Vagina (tissue), 2 donors: ENCODE results near the gene LRCH1. TPM values are rescaled to one million over a fixed set of nuclear protein-coding genes. Genes with fewer than 3 reads are reported as not detected.

Source experiments
- DNase-seq, 2 donors: peaks; one replicate each; pipeline ENCODE4 v3.0.0-alpha.2; 2017; ENCODE audit errors: extremely low spot score in 2 of 2
- H3K27ac ChIP-seq: fragments of 200-600 bp; sonication (generic); one replicate; pipeline ENCODE4 v1.5.1; 2019
- H3K27me3 ChIP-seq: fragments of 200-600 bp; sonication (generic); one replicate; pipeline ENCODE4 v1.5.1; 2019
- H3K36me3 ChIP-seq, 2 donors: fragments of 200-600 bp; sonication (generic); one replicate each; pipeline ENCODE4 v1.5.1; 2017 to 2019
- H3K4me1 ChIP-seq: fragments of 200-600 bp; sonication (generic); one replicate; pipeline ENCODE4 v1.5.1; 2019
- H3K4me3 ChIP-seq, 2 donors: fragments of 200-600 bp; sonication (generic); 1 replicate in 1 of 2; 2 replicates in 1 of 2; pipeline ENCODE4 v1.5.1; 2016 to 2019
- H3K9me3 ChIP-seq: fragments of 200-600 bp; sonication (generic); one replicate; pipeline ENCODE4 v1.5.1; 2019
- POLR2A ChIP-seq, 2 donors: fragments of 450-650 bp; IDR thresholded peaks; one replicate each; pipeline ENCODE4 v1.6.1; 2017; ENCODE audit warnings: antibody characterized with exemption in 2 of 2, mild to moderate bottlenecking in 2 of 2, moderate library complexity in 2 of 2
- POLR2AphosphoS5 ChIP-seq, 2 donors: sonication (generic); formaldehyde crosslinking; IDR thresholded peaks; one replicate each; pipeline ENCODE4 v1.9.0; 2017; ENCODE audit warnings: antibody characterized with exemption in 2 of 2, mild to moderate bottlenecking in 2 of 2, low read depth in 1 of 2; ENCODE audit not compliant: insufficient read depth in 1 of 2
- intact Hi-C: fragments of 100-400 bp; cut with DNase I; formaldehyde crosslinking; loops from one replicate; pipeline ENCODE4 v1.15.1; 2023
- total RNA-seq: library from RNA; depleted of rRNA; stranded (reverse); fragments of >200 nt; gene quantifications from one replicate; pipeline ENCODE4 v1.2.3, GENCODE V29; 2016
- TF ChIP-seq, protein P1 (sequence below), 3 experiments: fragments of 450-650 bp in 2 of 3; fragments of 200-600 bp in 1 of 3; sonication (generic) in 1 of 3; IDR thresholded peaks; one replicate each; pipeline ENCODE4 v1.5.1; 2017 to 2019; ENCODE audit warnings: antibody characterized with exemption in 3 of 3, mild to moderate bottlenecking in 2 of 3, moderate library complexity in 2 of 3

LRCH1 gene, protein sequence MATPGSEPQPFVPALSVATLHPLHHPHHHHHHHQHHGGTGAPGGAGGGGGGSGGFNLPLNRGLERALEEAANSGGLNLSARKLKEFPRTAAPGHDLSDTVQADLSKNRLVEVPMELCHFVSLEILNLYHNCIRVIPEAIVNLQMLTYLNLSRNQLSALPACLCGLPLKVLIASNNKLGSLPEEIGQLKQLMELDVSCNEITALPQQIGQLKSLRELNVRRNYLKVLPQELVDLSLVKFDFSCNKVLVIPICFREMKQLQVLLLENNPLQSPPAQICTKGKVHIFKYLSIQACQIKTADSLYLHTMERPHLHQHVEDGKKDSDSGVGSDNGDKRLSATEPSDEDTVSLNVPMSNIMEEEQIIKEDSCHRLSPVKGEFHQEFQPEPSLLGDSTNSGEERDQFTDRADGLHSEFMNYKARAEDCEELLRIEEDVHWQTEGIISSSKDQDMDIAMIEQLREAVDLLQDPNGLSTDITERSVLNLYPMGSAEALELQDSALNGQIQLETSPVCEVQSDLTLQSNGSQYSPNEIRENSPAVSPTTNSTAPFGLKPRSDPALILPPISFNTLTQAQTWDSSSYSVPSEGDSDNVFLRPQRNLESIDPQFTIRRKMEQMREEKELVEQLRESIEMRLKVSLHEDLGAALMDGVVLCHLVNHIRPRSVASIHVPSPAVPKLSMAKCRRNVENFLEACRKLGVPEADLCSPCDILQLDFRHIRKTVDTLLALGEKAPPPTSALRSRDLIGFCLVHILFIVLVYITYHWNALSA
- 21.4 TPM for total RNA-seq

- H3K36me3 ChIP-seq: no peaks in the 10 kb centered on the region
- H3K27me3 ChIP-seq: no peaks in the 10 kb centered on the region
- TF ChIP-seq POLR2AphosphoS5 (IDR thresholded peaks at IDR 0.05; ENCODE audit: insufficient read depth in 1 of 2, low read depth in 1 of 2): peak in 1 of 2 donors; percentile 67
- TF ChIP-seq POLR2A (IDR thresholded peaks at IDR 0.05): peak in 1 of 2 donors; percentile 27
- TF ChIP-seq, protein P1, sequence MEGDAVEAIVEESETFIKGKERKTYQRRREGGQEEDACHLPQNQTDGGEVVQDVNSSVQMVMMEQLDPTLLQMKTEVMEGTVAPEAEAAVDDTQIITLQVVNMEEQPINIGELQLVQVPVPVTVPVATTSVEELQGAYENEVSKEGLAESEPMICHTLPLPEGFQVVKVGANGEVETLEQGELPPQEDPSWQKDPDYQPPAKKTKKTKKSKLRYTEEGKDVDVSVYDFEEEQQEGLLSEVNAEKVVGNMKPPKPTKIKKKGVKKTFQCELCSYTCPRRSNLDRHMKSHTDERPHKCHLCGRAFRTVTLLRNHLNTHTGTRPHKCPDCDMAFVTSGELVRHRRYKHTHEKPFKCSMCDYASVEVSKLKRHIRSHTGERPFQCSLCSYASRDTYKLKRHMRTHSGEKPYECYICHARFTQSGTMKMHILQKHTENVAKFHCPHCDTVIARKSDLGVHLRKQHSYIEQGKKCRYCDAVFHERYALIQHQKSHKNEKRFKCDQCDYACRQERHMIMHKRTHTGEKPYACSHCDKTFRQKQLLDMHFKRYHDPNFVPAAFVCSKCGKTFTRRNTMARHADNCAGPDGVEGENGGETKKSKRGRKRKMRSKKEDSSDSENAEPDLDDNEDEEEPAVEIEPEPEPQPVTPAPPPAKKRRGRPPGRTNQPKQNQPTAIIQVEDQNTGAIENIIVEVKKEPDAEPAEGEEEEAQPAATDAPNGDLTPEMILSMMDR (IDR thresholded peaks at IDR 0.05): no peak
- H3K4me1 ChIP-seq: peaks cover 27% of the 10 kb centered on the region
- H3K9me3 ChIP-seq: no peaks in the 10 kb centered on the region
- peak in 1 of 2 donors; percentile 92 for DNase-seq
- intact Hi-C loops: loop anchor here (5.0 to 10.0 kb wide), 2 partner anchors 58 to 169 kb away; no protein-coding TSS in a partner anchor
- H3K27ac ChIP-seq: peak within 1 kb of the TSS; percentile 97
- H3K4me3 ChIP-seq: peak within 1 kb of the TSS; percentile 74 to 99
These were observed at the start of gene LRCH1 for GRCh38 chr13:46552889-46553520. TSS of gene LRCH1 (plus strand) at chr13:46553170. CDS start at chr13:46553397, 227 bp downstream.

DNA sequence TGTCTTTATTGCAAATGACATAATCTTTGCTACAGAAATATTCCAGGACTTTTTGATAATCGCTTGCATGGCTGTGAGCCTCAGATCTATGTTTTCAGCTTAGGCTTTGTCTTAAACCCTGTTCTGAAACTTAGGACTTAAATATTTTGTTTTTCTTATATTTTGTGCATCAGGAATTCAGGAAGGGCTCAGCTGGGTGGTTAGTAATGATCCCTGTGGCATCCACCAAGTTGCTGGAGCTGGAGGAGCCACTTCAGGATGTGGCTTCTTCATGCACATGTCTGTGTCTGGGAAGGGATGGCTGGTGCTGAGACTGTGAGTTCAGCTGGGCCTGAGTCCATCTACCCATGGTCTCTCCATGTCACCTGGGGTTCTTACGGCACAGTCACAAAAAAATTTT lies 48.9 kb upstream of the LRCH1 start:
- intact Hi-C loops: no loop called here
- no peak overlapping the region for H3K4me3 ChIP-seq
- no peak overlapping the region for H3K27ac ChIP-seq
- H3K9me3 ChIP-seq: no peaks in the 10 kb centered on the region
- DNase-seq: no peak
- TF ChIP-seq, protein P1 (IDR thresholded peaks at IDR 0.05): no peak
- TF ChIP-seq POLR2A (IDR thresholded peaks at IDR 0.05) (no peak), POLR2AphosphoS5 (IDR thresholded peaks at IDR 0.05; ENCODE audit: insufficient read depth in 1 of 2, low read depth in 1 of 2) (no peak)
- H3K4me1 ChIP-seq: no peaks in the 10 kb centered on the region
- no peaks in the 10 kb centered on the region for H3K36me3 ChIP-seq
- no peaks in the 10 kb centered on the region for H3K27me3 ChIP-seq

DNA sequence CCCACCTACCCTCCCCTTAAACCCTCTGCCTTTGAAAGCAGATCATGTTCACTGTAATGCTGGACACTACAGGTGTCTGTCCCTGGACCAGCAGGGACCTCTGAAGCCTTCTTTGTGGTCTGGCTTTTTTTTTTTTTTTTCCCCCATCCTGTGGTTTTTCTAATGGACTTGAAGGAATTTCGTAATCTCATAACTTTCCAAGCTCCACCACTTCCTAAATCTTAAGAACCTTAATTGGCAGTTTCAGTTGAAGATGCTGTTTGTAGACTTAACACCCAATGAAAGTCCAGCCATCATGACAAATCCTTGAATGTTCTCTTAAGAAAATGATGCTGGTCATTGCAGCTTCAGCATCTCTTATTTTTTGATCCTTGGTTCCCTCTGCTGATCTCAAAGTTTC lies 45.0 kb upstream of the LRCH1 start:
- intact Hi-C loops: no loop called here
- TF ChIP-seq POLR2AphosphoS5 (IDR thresholded peaks at IDR 0.05; ENCODE audit: insufficient read depth in 1 of 2, low read depth in 1 of 2) (no peak), POLR2A (IDR thresholded peaks at IDR 0.05) (no peak)
- TF ChIP-seq, protein P1 (IDR thresholded peaks at IDR 0.05): no peak
- Histone ChIP-seq H3K4me3 (no peak overlapping the region), H3K4me1 (no peaks in the 10 kb centered on the region), H3K27ac (no peak overlapping the region), H3K27me3 (no peaks in the 10 kb centered on the region), H3K9me3 (no peaks in the 10 kb centered on the region), H3K36me3 (no peaks in the 10 kb centered on the region)
- DNase-seq: no peak

GRCh38 chr13:46509981-46510380 lies 43.0 kb upstream of the LRCH1 start:
- no peak for DNase-seq
- no peak overlapping the region for H3K4me3 ChIP-seq
- intact Hi-C loops: no loop called here
- H3K36me3 ChIP-seq: no peaks in the 10 kb centered on the region
- H3K27ac ChIP-seq: no peak overlapping the region
- H3K27me3 ChIP-seq: no peaks in the 10 kb centered on the region
- TF ChIP-seq POLR2AphosphoS5 (IDR thresholded peaks at IDR 0.05; ENCODE audit: insufficient read depth in 1 of 2, low read depth in 1 of 2) (no peak), POLR2A (IDR thresholded peaks at IDR 0.05) (no peak)
- TF ChIP-seq, protein P1 (IDR thresholded peaks at IDR 0.05): no peak
- no peaks in the 10 kb centered on the region for H3K9me3 ChIP-seq
- no peaks in the 10 kb centered on the region for H3K4me1 ChIP-seq
